HG02610 (cell line): ENCODE measurements around the gene KCNIP3.

Experiments used
- ATAC-seq: cut with Tn5 transposase; IDR thresholded peaks from one replicate; pipeline ENCODE4 v1.9.1; 2021; ENCODE audit warnings: mild to moderate bottlenecking, moderate library complexity; ENCODE audit not compliant: unreplicated experiment

The KCNIP3 gene

DNA sequence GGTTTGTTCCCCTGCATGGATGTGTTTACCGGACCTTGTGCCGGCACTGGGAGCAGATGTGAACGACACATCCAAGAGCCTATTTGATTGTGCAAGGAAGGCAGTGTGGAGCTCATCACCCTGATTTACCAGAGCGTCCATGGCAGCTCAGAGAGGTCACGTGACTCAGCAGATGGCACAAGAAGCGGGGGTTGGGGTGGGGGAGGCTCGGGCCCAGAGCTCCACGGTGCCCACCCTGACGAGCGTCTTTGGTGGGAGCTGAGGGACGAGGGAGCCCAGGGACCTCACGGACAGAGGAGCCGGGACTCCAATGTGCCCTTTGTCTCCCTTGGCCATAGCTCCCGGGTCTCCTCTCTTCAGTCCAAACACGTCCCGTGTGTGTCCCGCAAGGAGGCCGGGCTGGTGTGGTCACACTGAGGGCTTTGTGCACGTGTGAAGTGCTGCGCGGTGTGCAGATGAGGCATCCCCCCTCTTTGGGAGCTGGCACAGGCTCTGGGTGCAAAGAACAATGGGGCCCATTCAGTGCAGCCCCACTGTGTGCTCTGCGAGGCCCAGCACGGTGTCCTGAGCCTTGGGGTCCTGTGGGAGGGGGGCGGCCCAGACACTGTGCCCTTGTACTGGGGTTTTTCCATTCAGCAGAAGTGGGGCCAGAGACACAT is 15.5 kb downstream of the KCNIP3 start:
- ATAC-seq, result no peak

DNA sequence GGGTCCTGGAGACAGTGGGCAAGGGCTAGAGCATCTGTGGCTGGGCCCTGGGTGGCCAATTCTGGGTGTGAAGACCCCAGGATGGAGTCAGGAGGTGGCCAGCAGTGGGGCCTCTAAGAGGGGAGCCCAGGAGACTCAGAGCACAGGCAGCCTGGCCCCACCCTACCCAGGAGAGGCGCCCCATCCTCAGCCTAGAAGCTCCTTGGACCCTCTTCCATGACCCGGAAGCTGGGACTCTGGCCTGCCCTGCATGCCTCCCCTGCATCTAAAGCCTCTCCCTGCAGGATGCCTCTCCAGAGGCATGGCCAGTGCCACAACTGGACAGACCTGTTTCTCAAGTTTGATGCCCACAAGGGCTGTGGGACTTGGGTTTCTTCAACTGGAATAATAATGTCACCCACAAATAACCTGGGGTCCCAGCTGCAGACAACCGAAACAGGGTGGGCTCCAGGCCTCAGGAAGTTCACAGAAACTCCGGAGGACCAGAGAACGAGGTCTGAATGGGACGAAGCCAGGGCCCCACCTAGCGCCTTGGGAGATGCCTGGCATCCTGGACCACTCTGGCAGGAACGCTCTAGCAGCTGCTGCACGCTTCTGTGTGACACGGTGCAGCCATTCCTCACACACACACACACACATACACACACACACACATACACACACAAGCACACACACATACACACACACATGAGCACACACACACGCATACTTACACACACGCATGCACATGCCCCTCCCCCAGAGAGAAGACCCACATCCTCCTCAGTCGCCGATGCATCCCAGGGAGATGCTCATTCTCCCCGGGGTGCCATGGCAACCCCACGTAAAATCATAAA is 16.4 kb downstream of the KCNIP3 start:
- no peak for ATAC-seq

DNA sequence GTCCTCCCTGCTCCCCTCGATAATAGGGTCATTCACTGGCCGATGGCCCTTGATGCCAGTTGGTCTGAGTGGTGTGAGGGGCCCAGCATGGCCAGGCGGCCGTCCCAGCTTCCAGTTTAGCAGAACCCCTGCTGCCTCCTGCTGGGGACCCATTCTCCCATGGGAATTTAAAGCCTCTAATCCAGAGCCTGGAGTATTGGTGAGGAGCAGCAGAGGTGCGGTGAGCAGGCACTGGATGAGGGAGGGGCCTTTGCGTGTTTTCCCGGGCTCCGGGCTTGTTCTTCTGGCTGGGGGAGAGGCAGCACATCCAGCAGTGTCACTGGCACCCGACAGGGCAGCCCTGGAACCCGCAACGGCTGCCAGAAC is 17.4 kb downstream of the KCNIP3 start:
- ATAC-seq, result no peak

DNA sequence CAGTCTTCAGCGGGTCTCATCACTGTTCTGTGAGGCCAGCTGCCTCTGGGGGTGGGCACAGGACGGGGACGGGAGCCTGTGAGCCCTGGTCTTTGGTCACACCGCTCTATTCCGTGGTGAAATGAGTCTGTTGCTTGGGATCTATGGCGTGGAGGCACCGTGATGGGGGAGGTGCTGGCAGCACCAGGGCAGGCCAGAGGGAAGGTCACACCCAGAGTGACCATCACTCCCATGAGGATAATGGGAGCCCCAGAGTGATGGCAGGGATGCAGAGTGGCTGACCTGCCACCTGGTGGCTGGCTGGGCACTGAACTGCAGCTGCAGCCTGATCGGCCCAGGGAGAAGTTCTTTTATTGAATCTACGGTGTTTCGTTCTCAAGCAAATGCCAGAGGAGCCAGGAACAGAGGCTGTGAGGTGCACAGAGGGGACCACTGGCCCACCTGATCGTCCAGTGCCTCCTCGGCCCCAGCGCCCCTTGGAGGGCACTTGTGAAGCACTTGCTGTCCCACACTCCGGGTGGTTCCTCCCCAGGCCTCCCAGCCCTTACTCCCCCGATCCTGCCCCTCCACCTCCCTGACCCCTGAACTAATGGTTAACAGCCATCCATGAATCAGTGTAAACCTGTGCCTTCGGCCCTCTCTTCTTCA is 17.9 kb downstream of the KCNIP3 start:
- ATAC-seq, result no peak

DNA sequence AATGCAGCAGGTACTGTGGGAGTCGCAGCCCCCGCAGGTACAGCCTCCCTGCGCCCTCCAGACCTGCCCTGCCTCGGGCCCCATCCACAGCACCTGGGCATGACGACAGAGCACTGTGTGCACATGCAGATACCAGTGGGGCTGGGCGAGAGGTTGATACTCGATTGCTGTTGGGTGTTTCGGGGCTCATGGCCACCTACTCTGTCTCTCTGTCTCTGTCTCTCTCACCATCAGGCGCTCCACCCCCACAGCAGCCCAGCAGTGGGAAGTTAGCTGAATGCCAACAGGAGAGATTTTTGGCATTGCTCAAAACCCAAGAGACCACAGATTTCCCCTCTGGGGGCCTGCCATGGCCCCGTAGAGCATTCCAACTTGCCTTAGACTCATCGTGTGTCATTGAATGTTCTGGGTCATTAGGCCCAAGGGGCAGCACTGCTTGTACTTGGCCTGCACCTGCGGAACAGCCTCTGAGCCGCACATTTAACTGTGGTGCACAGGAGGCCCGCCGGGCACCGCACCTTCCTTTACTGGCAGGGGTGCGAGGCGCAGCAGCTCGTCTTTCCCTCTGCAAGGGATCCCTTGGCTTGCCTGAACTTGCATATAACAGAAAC is 18.8 kb downstream of the KCNIP3 start:
- no peak for ATAC-seq

DNA sequence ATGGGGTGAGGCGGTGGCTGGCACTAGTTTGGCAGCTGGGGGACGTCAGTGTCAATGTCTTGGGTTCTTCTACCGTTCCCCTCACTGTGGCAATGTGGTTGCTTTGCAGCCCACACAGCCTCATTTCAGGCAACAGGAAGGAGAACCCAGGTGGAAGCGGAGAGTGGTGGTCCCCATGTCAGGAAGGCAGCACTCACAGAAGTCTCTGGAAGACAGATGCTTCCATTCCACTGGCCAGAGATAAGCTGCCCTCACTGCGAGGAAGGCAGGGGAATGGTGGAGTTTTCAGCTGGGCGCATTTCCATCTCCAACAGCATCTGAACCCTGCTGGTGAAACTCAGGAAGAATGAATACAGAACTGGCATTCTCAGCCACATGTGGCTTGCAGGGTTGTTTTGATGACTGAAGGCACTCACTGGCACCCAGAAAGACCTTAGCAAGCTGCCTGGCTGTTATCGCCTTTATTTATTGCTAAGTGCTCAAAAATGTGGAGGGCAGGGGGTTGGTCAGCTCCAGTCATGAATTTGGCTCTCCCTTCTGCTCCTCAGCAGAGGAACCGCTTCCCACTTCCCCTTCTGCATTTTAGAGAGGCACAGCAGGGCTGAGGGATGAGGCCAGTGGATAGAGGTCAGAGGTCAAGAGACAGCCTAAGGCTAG is 19.4 kb downstream of the KCNIP3 start:
- no peak for ATAC-seq

DNA sequence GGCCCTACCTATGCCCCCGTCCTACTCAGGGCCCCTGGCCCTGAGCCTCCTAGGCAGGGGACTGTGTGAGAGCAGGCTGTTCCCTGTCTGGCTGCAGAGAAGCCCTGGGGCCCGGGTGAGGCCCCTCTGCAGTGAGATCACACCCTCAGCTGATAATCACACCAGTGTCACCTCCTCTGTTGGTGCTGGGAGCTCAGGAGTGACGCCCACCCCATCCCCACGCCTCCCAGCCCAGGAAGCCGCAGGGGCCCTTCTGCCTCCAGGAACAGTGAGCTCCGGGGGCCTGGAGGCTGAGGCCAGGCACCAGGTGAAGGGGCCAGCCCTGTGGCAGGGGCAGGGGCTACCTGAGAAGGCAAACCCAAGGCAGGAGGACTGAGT is 20.0 kb downstream of the KCNIP3 start:
- ATAC-seq, result no peak

DNA sequence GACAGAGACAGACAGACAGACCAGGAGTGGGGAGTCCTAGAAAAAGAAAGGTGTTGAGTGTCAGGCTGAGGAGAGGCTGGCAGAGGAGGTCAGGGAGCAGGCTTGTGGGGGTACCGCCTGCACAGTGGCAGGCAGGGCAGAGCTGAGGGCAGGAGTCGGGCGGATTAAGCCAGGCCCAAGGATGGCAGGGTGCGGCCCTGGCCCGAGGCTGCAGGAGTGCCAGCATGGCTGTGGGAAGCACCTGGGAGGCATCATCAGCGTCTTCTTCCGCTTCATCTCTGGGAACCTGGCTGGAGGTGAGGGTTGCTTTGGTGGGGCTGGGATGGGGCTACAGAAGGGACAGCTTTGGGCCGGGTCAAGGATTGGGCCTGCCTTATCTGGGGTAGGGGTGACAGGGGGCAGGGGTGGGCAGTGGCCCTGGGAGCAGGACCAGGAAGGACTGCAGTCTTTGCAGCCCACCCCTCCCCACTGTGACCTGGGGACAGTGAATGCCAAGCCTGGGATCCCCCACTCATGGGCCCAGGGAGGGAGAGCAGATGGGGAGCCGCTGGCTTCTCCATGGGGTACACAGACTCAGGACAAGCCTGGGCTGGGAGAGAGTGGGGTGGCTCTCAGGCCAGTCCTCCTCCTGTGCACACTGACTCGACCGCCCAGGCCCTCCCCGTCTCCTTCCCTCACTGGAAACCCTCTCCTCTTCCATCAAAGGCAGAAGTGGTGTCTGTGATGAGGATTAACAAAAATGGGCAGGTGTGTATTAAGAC is 20.7 kb downstream of the KCNIP3 start:
- no peak for ATAC-seq

DNA sequence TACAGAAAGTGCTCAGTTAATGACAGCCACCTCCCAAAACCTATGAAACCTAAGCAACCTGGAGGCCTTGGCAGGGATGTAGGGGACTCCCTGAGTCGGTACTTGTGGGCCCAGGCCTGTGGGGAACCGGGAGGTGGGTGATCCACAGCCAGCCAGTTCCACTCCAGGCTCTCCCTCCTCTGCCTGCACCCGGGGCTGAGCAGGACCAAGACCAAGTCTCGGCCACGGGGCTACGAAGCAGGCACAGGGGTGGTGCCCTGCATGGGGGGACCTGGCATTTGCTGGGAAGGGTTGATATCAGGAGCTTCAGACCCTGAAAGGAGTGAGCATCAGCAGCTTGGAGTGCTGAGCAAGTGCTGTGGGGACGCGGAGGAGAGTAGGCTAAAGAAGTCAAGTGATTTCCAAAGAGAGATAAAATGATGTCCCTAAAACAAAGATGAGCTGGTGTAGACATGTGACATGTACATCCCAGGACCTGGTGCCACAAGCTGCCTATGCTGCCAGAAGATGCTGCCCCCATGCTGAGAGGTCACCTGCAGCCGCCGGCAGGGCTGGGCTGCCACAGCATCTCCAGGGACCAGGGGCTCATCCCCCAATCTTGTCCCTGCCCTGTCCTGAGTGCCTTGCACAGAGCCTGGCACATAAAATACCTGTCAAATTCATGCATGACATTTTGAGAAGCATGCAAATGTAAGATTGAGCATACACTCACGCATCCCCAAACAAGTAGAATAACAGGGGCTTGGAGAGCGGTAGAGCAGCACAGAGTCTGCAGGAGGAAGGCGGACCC is 21.5 kb downstream of the KCNIP3 start:
- no peak for ATAC-seq

DNA sequence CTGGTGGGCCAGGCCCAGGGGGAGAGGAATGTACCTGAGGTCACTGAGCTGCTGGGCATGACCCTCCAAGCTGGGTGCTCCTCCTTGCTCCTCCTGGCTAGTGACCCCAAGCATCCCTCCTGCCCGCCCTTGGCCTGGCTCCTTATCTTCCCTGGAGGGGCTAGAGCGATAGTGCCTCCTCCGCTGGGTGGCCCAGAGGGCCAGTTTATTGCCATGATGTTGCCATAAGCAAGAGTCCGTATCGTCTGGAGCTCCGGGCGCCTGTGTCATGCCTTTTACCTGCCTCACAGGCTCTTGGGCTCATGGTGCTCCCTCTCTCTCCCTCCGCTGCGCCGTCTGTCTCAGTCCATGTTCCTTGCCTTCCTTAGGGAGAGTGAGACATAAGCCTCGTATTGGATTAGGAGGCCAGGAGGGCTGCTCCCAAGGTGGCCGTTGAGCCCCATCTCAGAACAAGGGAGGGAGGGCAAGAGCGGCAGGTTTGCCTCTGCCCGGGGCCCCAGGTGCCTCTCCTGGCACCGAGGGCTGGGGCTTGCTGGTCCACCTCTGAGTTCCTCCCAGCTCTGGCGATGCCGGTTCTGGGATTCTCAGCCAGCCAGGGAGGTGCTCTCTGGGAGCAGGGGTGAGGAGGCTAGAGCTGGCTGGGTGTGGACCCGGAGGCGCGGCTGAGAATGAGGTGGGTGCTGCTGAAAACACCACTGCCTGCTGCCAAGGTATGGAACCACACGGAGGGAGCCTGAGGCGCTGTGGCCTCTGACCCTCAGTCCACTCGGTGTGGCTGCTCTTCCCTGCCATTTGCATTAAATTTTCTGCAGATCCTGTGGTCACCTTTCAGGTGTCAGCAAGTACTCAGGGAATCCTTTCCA is 22.6 kb downstream of the KCNIP3 start:
- no peak for ATAC-seq

DNA sequence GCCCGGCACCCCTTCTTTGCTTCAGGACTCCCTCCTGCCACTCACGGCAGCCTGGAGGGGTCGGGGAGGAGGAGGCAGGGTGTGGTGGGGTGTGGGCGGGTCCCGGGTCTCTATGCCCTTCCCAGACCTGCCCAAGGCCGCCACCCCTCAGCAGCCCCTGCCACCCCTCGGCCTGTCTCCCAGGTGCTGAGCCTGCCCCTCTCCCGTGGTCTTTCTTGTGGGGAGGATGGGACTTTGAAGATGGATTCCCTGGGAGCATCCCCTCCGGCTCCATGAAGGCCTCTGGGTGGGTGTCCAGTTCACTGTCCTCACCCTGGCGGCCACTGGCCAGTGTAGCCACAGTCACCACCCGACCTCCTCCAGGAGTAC is 23.2 kb downstream of the KCNIP3 start:
- ATAC-seq, result no peak

DNA sequence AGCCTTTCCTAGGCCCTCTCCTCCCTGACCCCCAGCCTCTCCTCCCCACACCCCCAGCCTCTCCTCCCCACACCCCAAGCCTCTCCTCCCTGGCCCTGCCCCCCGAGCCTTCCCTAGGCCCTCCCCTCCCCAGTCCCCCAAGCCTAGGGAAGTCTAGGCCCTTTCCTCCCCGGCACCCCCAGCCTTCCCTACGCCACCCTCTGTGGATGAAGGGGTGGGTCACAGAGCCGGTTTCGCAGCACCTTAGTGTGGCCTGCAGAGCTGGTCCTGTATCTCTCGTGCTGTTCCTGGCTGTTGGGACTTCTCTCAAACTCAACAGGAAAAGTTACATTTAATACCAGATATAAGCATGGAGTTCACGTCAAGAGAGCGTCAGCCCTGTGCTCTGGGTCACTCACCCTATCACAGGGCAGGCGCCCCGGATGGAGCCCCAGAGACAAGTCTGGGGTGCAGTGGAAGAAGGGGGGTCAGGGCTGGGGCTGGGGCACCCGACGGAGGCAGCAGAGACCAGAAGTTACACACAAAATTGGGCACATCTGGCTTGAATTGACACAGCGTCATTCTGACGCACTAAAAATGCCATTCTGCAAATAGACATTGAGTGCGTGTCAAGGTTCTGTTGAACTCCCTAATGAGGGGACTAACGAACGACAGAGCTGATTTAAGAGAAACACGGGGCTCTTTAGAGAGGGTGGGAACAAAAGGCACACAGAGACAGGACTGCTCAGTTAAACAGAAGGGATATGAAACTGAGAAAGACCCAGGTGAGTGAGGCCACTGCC is 24.0 kb downstream of the KCNIP3 start:
- ATAC-seq, result no peak

DNA sequence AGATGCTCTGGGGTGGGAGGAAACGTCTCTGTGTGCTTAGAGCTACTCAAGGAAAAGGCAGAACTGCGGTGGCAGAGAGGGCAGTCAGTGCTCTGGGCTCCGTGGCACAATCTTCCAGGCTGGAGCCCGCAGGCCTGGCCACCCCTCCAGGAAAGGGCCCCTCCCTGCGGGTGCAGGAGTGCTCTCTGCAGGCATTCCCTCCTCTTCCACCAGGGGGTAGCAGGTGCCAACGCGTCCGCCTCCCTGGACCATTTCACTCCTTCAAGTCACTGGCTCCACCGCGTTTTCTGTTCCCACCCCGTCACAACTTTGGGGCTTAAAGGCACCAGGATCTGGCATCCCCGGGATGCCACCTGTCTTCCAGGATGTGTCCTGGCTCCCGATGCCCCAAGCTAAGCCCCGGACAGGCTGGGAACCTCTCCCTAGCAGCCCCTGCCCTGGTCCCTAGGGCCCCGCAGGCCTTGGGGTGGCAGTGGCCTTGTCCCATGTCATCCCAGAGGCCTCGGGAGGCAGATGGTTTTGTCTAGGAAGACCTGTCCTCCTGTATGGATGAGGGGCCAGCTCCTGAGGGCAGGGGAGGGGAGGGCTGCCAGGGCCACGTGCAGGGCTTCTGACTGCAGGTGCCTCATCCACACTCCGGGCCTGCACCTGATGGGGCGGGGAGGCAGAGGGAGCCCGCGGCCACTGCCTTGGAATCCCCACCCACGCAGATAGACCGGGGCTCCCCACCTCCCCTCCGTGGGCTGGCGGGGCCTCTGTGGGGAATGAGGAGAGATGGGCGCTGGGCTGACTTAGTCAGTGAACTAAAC is 26.4 kb downstream of the KCNIP3 start:
- no peak for ATAC-seq

DNA sequence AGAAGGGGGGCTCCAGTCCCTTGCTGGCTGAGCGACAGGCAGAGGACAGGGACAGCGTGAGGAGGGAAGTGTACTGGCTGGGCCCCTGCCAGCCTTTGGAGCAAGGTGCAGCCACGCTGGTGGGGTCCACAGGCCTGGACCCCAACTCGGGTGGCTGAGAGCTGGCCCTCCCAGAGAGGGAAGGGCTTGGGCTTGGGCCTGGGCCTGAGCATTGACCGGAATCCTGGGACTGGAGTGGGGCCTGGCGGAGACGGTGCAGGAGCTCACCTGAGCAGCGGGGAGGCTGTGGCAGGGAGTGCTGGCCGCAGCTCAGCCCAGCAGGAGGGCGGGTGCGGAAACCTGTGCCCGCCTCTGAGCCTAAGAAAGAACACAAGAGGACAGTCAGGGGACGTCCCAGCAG is 27.9 kb downstream of the KCNIP3 start:
- ATAC-seq, result no peak

DNA sequence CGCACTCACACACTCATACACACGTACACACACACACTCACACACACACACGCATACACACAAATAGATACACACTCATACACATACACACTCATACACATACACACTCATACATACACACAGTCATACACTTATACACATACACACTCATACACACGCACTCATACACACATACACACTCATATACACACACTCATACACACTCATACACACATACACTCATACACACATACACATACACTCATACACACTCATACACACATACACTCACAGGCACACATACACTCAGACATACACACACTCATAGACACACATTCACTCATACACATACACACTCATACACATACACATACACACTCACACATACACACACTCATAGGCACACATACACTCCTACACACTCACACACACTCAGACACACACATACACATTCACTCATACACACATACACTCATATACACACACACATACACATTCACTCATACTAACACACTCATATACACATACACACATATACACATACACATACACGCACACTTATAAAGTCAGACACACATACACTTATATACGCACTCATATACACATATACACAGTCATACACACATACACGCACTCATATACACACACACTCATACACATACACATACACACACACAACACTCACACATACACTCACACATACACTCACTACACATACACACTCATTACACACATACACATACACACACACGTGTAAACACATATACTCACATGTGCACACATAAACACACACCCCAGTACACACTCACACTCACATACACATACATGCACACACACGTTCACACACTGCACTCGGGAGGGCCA is 28.7 kb downstream of the KCNIP3 start:
- no peak for ATAC-seq

DNA sequence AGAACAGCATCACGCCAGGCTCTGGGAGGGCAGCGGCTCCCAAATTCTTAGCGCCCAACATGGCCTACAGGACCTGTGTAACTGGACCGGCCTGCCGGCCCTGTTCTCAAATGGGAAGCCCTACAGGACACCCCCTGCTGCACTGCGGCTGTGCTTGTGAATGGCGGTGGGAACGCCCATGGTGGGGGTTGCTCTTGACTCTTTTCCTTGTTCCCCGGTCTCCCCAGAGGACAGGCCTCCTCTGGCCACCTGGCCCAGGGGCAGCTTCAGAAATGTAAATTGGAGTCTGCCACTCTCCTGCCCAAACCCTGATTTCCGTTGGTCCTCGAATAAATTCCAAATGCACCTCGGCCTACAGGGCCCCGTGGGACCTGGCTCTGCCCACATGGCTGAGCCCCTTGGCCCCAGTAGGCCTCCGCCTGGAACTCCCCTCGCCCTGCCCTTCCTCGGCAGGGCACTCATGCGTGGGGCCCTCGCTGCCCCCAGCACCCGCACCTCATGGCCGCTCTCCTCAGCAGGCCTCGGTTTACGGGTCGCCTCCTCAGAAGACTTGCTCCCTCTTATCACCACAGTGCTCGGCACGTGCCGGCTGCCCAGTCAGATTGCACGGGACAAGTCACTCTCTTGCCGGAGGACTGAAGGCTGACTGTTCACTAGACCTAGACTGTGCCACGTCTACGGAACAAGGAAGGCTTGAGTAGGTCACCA is 29.4 kb downstream of the KCNIP3 start:
- ATAC-seq, result no peak
